Karpas-422 (cell line): ENCODE data around the gene TPH1. TPM values are rescaled to one million over a fixed set of nuclear protein-coding genes. Genes with fewer than 3 reads are reported as not detected.

ENCODE experiments used
- DNase-seq: peaks from one replicate; pipeline ENCODE4 v3.0.0-alpha.2; 2015
- H2AFZ ChIP-seq: fragments of 200-600 bp; sonication (generic); 2 replicates; pipeline ENCODE4 v1.6.1; 2014; ENCODE audit warnings: antibody characterized with exemption, low read length, mixed read lengths
- H3K27ac ChIP-seq: fragments of 200-600 bp; sonication (generic); 2 replicates; pipeline ENCODE4 v1.5.1; 2014; ENCODE audit warnings: mild to moderate bottlenecking, low read length, moderate library complexity
- H3K27me3 ChIP-seq: fragments of 200-600 bp; sonication (generic); 2 replicates; pipeline ENCODE4 v1.6.1; 2014; ENCODE audit warnings: low read length, mixed read lengths
- H3K36me3 ChIP-seq: fragments of 200-600 bp; sonication (generic); 2 replicates; pipeline ENCODE4 v1.6.1; 2014; ENCODE audit warnings: low read length, mixed read lengths; ENCODE audit not compliant: insufficient read depth
- H3K4me1 ChIP-seq: fragments of 200-600 bp; sonication (generic); 2 replicates; pipeline ENCODE4 v1.6.1; 2014; ENCODE audit warnings: mild to moderate bottlenecking, low read length, mixed read lengths
- H3K4me2 ChIP-seq: fragments of 200-600 bp; sonication (generic); 2 replicates; pipeline ENCODE4 v1.6.1; 2014; ENCODE audit warnings: low read length, low read depth, mild to moderate bottlenecking; ENCODE audit not compliant: poor library complexity, severe bottlenecking
- H3K4me3 ChIP-seq: fragments of 200-600 bp; sonication (generic); 2 replicates; pipeline ENCODE4 v1.5.1; 2014; ENCODE audit warnings: mild to moderate bottlenecking, antibody characterized with exemption, low read length, mixed read lengths
- H3K79me2 ChIP-seq: fragments of 200-600 bp; sonication (generic); 2 replicates; pipeline ENCODE4 v1.6.1; 2014; ENCODE audit warnings: mild to moderate bottlenecking, low read length, mixed read lengths
- H3K9ac ChIP-seq: fragments of 200-600 bp; sonication (generic); 2 replicates; pipeline ENCODE4 v1.6.0; 2014; ENCODE audit warnings: low read length
- H3K9me2 ChIP-seq: fragments of 200-600 bp; sonication (generic), shearing (Covaris generic); replicated peaks from 2 replicates; pipeline ENCODE4 v1.6.0; 2014; ENCODE audit warnings: mild to moderate bottlenecking, low read length, moderate library complexity; ENCODE audit not compliant: insufficient read depth
- H3K9me3 ChIP-seq: fragments of 300-700, 200-600 bp; sonication (generic); 2 replicates; pipeline ENCODE4 v1.6.1; 2014; ENCODE audit warnings: low read length, mixed read lengths
- H4K20me1 ChIP-seq: fragments of 200-600 bp; sonication (generic); 2 replicates; pipeline ENCODE4 v1.6.1; 2014; ENCODE audit warnings: mild to moderate bottlenecking, antibody characterized with exemption, low read length, low read depth; ENCODE audit not compliant: insufficient read depth
- total RNA-seq: library from RNA; depleted of rRNA; stranded (reverse); fragments of >200 nt; shearing (Covaris generic); gene quantifications from 2 replicates; pipeline ENCODE4 v1.2.3, GENCODE V29; 2014; ENCODE audit warnings: low replicate concordance

TPH1 gene
- total RNA-seq, 1 experiment from 2014 or later, result 0.56 TPM

- no peaks in the 10 kb centered on the region for H3K27me3 ChIP-seq
- no peak overlapping the region for H2AFZ ChIP-seq
- no peaks in the 10 kb centered on the region for H3K36me3 ChIP-seq
- no peak overlapping the region for H3K27ac ChIP-seq
- H3K9me2 ChIP-seq, result no peaks in the 10 kb centered on the region
- no peak overlapping the region for H3K4me3 ChIP-seq
- no peaks in the 10 kb centered on the region for H3K9me3 ChIP-seq
- H3K4me1 ChIP-seq, result peaks cover 4% of the 10 kb centered on the region
- no peak overlapping the region for H3K4me2 ChIP-seq
- H3K79me2 ChIP-seq, result no peaks in the 10 kb centered on the region
- no peak for DNase-seq
- H3K9ac ChIP-seq, result no peak overlapping the region
- no peaks in the 10 kb centered on the region for H4K20me1 ChIP-seq
Measured at GRCh38 chr11:18061351-18061750, 15.3 kb upstream of the TPH1 start.

GRCh38 chr11:18056561-18057181 lies 10.6 kb upstream of the TPH1 start:
- Histone ChIP-seq H3K4me1 (no peaks in the 10 kb centered on the region), H3K36me3 (no peaks in the 10 kb centered on the region), H3K27me3 (no peaks in the 10 kb centered on the region), H3K9ac (no peak overlapping the region), H3K27ac (no peak overlapping the region), H3K9me3 (no peaks in the 10 kb centered on the region), H2AFZ (no peak overlapping the region), H3K4me2 (no peak overlapping the region), H3K4me3 (no peak overlapping the region), H3K9me2 (no peaks in the 10 kb centered on the region), H4K20me1 (no peaks in the 10 kb centered on the region), H3K79me2 (no peaks in the 10 kb centered on the region)
- DNase-seq, result no peak

GRCh38 chr11:18054511-18055103 lies 8.5 kb upstream of the TPH1 start:
- no peak overlapping the region for H2AFZ ChIP-seq
- no peaks in the 10 kb centered on the region for H4K20me1 ChIP-seq
- H3K27ac ChIP-seq, result no peak overlapping the region
- no peak for DNase-seq
- no peaks in the 10 kb centered on the region for H3K9me2 ChIP-seq
- no peaks in the 10 kb centered on the region for H3K27me3 ChIP-seq
- H3K9me3 ChIP-seq, result no peaks in the 10 kb centered on the region
- no peak overlapping the region for H3K4me2 ChIP-seq
- no peaks in the 10 kb centered on the region for H3K36me3 ChIP-seq
- H3K79me2 ChIP-seq, result no peaks in the 10 kb centered on the region
- no peak overlapping the region for H3K9ac ChIP-seq
- no peaks in the 10 kb centered on the region for H3K4me1 ChIP-seq
- no peak overlapping the region for H3K4me3 ChIP-seq

GRCh38 chr11:18050848-18051247 lies 4.8 kb upstream of the TPH1 start:
- Histone ChIP-seq H3K4me3 (no peak overlapping the region), H3K79me2 (no peaks in the 10 kb centered on the region), H4K20me1 (no peaks in the 10 kb centered on the region), H3K9me3 (no peaks in the 10 kb centered on the region), H3K4me2 (no peak overlapping the region), H3K4me1 (no peaks in the 10 kb centered on the region), H3K36me3 (no peaks in the 10 kb centered on the region), H3K27ac (no peak overlapping the region), H2AFZ (no peak overlapping the region), H3K9me2 (no peaks in the 10 kb centered on the region), H3K27me3 (no peaks in the 10 kb centered on the region), H3K9ac (no peak overlapping the region)
- no peak for DNase-seq

GRCh38 chr11:18036456-18036855 lies 9.6 kb downstream of the TPH1 start:
- H4K20me1 ChIP-seq, result no peaks in the 10 kb centered on the region
- no peaks in the 10 kb centered on the region for H3K79me2 ChIP-seq
- H3K27me3 ChIP-seq, result no peaks in the 10 kb centered on the region
- no peak for DNase-seq
- peaks cover 6% of the 10 kb centered on the region for H3K4me1 ChIP-seq
- no peaks in the 10 kb centered on the region for H3K9me2 ChIP-seq
- no peaks in the 10 kb centered on the region for H3K9me3 ChIP-seq
- no peak overlapping the region for H3K27ac ChIP-seq
- no peak overlapping the region for H3K4me2 ChIP-seq
- no peak overlapping the region for H2AFZ ChIP-seq
- no peak overlapping the region for H3K9ac ChIP-seq
- H3K36me3 ChIP-seq, result no peaks in the 10 kb centered on the region
- no peak overlapping the region for H3K4me3 ChIP-seq

- Histone ChIP-seq H3K27me3 (no peaks in the 10 kb centered on the region), H3K9ac (no peak overlapping the region), H3K27ac (no peak overlapping the region), H2AFZ (no peak overlapping the region), H3K4me1 (peaks cover 9% of the 10 kb centered on the region), H3K79me2 (no peaks in the 10 kb centered on the region), H3K9me2 (no peaks in the 10 kb centered on the region), H3K4me2 (no peak overlapping the region), H4K20me1 (no peaks in the 10 kb centered on the region), H3K4me3 (no peak overlapping the region), H3K36me3 (no peaks in the 10 kb centered on the region), H3K9me3 (no peaks in the 10 kb centered on the region)
- no peak for DNase-seq
Measured at GRCh38 chr11:18027475-18027874, 18.6 kb downstream of the TPH1 start.

GRCh38 chr11:18022419-18022818 lies 23.6 kb downstream of the TPH1 start:
- DNase-seq, result no peak
- Histone ChIP-seq H3K27me3 (no peaks in the 10 kb centered on the region), H3K4me1 (peaks cover 5% of the 10 kb centered on the region), H3K9me2 (no peaks in the 10 kb centered on the region), H2AFZ (no peak overlapping the region), H3K4me3 (no peak overlapping the region), H3K36me3 (no peaks in the 10 kb centered on the region), H4K20me1 (no peaks in the 10 kb centered on the region), H3K4me2 (no peak overlapping the region), H3K9me3 (no peaks in the 10 kb centered on the region), H3K79me2 (no peaks in the 10 kb centered on the region), H3K27ac (no peak overlapping the region), H3K9ac (no peak overlapping the region)

GRCh38 chr11:18019650-18020049 lies 26.4 kb downstream of the TPH1 start:
- H4K20me1 ChIP-seq, result no peaks in the 10 kb centered on the region
- peaks cover 4% of the 10 kb centered on the region for H3K4me1 ChIP-seq
- no peak overlapping the region for H3K4me2 ChIP-seq
- DNase-seq, result no peak
- H3K9ac ChIP-seq, result no peak overlapping the region
- H3K27me3 ChIP-seq, result no peaks in the 10 kb centered on the region
- H3K27ac ChIP-seq, result no peak overlapping the region
- H3K9me2 ChIP-seq, result no peaks in the 10 kb centered on the region
- H2AFZ ChIP-seq, result no peak overlapping the region
- no peaks in the 10 kb centered on the region for H3K9me3 ChIP-seq
- H3K79me2 ChIP-seq, result no peaks in the 10 kb centered on the region
- H3K36me3 ChIP-seq, result no peaks in the 10 kb centered on the region
- no peak overlapping the region for H3K4me3 ChIP-seq
